ENCODE results near the gene TPSG1. TPM values are rescaled to one million over a fixed set of nuclear protein-coding genes. Genes with fewer than 3 reads are reported as not detected.
"Not testable (repeated sequence)": the region's sequence is repeated elsewhere in the genome, so short reads cannot be mapped to it uniquely, and the experiment has no call there.

The TPSG1 gene
- total and polyA plus RNA-seq, 7 donors, result 1.4 to 73.9 (median 40.7) TPM; not detected in 3

DNA sequence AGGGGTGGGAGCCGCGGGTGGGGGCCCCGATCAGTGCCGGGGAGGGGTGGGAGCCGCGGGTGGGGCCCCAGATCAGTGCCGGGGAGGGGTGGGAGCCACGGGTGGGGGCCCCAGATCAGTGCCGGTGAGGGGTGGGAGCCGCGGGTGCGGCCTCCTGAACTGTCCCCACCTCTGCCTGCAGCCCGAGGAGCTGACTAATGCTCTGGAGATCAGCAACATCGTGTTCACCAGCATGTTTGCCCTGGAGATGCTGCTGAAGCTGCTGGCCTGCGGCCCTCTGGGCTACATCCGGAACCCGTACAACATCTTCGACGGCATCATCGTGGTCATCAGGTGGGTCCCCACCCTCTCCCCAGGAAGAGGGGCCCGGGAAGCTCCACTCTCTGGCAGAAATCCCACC, 20.1 kb downstream of the TPSG1 start:
- no peak overlapping the region for H3K4me3 ChIP-seq
- intact Hi-C loops (cut with DNase I), result no loop called here
- no peaks in the 10 kb centered on the region for H3K27me3 ChIP-seq
- WGBS, 2 donors, result 53 to 78% methylated on average over 16 of the region's 21 CpGs
- no peak for TF ChIP-seq POLR2A (IDR thresholded peaks at IDR 0.05)
- TF ChIP-seq POLR2AphosphoS5 (IDR thresholded peaks at IDR 0.05), result no peak
- TF ChIP-seq, protein P1, sequence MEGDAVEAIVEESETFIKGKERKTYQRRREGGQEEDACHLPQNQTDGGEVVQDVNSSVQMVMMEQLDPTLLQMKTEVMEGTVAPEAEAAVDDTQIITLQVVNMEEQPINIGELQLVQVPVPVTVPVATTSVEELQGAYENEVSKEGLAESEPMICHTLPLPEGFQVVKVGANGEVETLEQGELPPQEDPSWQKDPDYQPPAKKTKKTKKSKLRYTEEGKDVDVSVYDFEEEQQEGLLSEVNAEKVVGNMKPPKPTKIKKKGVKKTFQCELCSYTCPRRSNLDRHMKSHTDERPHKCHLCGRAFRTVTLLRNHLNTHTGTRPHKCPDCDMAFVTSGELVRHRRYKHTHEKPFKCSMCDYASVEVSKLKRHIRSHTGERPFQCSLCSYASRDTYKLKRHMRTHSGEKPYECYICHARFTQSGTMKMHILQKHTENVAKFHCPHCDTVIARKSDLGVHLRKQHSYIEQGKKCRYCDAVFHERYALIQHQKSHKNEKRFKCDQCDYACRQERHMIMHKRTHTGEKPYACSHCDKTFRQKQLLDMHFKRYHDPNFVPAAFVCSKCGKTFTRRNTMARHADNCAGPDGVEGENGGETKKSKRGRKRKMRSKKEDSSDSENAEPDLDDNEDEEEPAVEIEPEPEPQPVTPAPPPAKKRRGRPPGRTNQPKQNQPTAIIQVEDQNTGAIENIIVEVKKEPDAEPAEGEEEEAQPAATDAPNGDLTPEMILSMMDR (IDR thresholded peaks at IDR 0.05), result no peak
- TF ChIP-seq EP300 (IDR thresholded peaks at IDR 0.05), result no peak
- DNase-seq, result no peak
- peaks cover 57 to 97% (median 93%) of the 10 kb centered on the region in 4 donors for H3K36me3 ChIP-seq
- no peaks in the 10 kb centered on the region for H3K9me3 ChIP-seq
- peak overlapping the region in 1 of 4 donors; percentile 52 for H3K27ac ChIP-seq
- no peaks in the 10 kb centered on the region for H3K4me1 ChIP-seq

DNA sequence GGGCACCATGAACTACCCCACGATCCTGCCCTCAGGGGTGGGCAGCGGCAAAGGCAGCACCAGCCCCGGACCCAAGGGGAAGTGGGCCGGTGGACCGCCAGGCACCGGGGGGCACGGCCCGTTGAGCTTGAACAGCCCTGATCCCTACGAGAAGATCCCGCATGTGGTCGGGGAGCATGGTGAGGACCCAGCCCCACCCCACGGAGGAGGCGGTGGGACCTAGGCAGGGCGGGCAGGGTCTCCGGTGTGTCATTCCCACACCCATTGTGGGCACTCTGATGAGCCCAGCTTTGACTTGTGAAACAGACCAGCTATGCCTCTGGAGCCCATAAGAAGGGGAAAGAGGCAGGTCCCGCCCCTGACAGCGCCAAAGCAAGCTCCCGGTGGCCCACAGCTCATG, 22.8 kb downstream of the TPSG1 start:
- DNase-seq, result no peak
- TF ChIP-seq POLR2AphosphoS5 (IDR thresholded peaks at IDR 0.05) (peak in 1 of 4 donors; percentile 6), EP300 (IDR thresholded peaks at IDR 0.05) (no peak)
- H3K4me1 ChIP-seq, result no peaks in the 10 kb centered on the region
- no peak overlapping the region for H3K27ac ChIP-seq
- intact Hi-C loops (cut with DNase I), result no loop called here
- peaks cover 41 to 81% (median 68%) of the 10 kb centered on the region in 4 donors for H3K36me3 ChIP-seq
- H3K27me3 ChIP-seq, result no peaks in the 10 kb centered on the region
- no peak overlapping the region for H3K4me3 ChIP-seq
- 90 to 92% methylated on average over 18 of the region's 18 CpGs for WGBS, 2 donors
- no peaks in the 10 kb centered on the region for H3K9me3 ChIP-seq

DNA sequence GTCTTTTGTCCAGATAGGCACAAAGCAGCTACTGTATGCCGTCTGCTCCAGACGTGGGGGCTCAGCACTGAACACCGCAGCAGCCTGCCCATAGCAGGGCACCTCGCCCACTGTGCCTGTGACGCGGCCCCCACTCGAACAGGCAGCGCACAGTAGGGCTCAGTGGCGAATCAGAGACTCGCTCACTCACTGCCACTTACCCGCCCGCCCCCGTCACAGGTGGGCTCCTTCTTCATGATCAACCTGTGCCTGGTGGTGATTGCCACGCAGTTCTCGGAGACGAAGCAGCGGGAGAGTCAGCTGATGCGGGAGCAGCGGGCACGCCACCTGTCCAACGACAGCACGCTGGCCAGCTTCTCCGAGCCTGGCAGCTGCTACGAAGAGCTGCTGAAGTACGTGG, 23.6 kb downstream of the TPSG1 start:
- intact Hi-C loops (cut with DNase I), result no loop called here
- WGBS, 2 donors, result 89 to 93% methylated on average over 25 of the region's 25 CpGs
- DNase-seq, result no peak
- Histone ChIP-seq H3K27me3 (no peaks in the 10 kb centered on the region), H3K36me3 (peaks cover 34 to 78% (median 60%) of the 10 kb centered on the region in 4 donors), H3K4me1 (no peaks in the 10 kb centered on the region), H3K4me3 (no peak overlapping the region), H3K27ac (no peak overlapping the region), H3K9me3 (no peaks in the 10 kb centered on the region)
- TF ChIP-seq POLR2AphosphoS5 (IDR thresholded peaks at IDR 0.05), result no peak
- no peak for TF ChIP-seq EP300 (IDR thresholded peaks at IDR 0.05)
- TF ChIP-seq, protein P1 (IDR thresholded peaks at IDR 0.05), result no peak
- TF ChIP-seq POLR2A (IDR thresholded peaks at IDR 0.05), result no peak

DNA sequence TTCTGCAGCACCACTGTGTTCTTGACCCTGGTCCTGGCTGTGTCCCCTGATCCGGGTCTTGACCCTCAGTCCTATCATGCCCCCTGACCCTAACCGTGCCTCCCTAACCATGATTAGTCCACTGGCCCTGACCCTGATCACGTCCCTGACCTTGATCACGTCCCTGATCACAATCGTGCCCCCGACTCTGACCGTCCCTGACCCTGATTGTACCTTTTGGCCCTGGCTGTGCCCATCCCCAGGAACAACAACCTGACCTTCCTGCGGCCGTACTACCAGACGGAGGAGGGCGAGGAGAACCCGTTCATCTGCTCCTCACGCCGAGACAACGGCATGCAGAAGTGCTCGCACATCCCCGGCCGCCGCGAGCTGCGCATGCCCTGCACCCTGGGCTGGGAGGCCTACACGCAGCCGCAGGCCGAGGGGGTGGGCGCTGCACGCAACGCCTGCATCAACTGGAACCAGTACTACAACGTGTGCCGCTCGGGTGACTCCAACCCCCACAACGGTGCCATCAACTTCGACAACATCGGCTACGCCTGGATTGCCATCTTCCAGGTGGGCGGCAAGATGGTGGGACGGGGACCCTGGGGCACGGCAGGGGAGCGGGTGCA, 24.9 kb downstream of the TPSG1 start:
- WGBS, 2 donors, result 94 to 95% methylated on average over 38 of the region's 38 CpGs
- Histone ChIP-seq H3K36me3 (peaks cover 25 to 73% (median 53%) of the 10 kb centered on the region in 4 donors), H3K27ac (peak overlapping the region in 3 of 4 donors; percentile 34 to 50 (median 40)), H3K9me3 (no peaks in the 10 kb centered on the region), H3K4me1 (peaks cover 0 to 3% (median 0%) of the 10 kb centered on the region in 4 donors), H3K4me3 (no peak overlapping the region), H3K27me3 (no peaks in the 10 kb centered on the region)
- no peak for DNase-seq
- intact Hi-C loops (cut with DNase I), result no loop called here
- no peak for TF ChIP-seq POLR2A (IDR thresholded peaks at IDR 0.05)
- TF ChIP-seq, protein P1 (IDR thresholded peaks at IDR 0.05), result no peak
- TF ChIP-seq POLR2AphosphoS5 (IDR thresholded peaks at IDR 0.05), result no peak
- TF ChIP-seq EP300 (IDR thresholded peaks at IDR 0.05), result no peak

DNA sequence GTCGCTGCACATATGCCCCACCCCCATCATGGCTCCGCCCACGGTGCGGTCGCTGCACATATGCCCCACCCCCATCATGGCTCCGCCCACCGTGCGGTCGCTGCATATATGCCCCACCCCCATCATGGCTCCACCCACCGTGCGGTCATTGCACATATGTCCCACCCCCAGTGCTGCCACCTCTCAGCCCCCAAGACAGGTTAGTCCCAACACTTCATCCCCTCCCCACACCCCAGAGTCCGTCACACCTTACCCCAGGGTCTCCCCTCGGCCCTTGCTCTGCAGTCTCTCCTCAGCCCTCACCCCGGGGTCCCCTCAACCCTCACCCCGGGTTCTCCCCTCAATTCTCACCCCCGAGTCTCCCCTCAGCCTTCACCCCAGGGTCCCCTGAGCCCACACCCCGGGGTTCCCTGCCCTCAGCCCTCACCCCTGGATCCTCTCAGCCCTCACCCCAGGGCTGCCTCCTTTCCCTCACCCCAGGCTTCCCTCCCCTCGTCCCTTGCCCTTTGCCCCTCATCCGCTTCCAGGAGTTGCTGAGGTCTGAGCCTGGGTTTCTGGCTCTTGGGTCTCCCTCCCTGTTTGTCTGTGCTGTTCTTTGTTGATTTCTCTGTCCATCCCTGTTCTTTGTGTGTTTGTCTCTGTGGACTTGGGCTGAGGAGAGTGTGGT, 25.6 kb downstream of the TPSG1 start:
- Histone ChIP-seq H3K27ac (peak overlapping the region in 3 of 4 donors; percentile 34 to 50 (median 40)), H3K4me3 (no peak overlapping the region), H3K36me3 (peaks cover 25 to 69% (median 51%) of the 10 kb centered on the region in 4 donors), H3K4me1 (peaks cover 0 to 10% (median 5%) of the 10 kb centered on the region in 4 donors), H3K9me3 (no peaks in the 10 kb centered on the region), H3K27me3 (no peaks in the 10 kb centered on the region)
- TF ChIP-seq, protein P1 (IDR thresholded peaks at IDR 0.05), result no peak
- TF ChIP-seq POLR2AphosphoS5 (IDR thresholded peaks at IDR 0.05) (no peak), POLR2A (IDR thresholded peaks at IDR 0.05) (no peak), EP300 (IDR thresholded peaks at IDR 0.05) (no peak)
- WGBS, 2 donors, result 79 to 86% methylated on average over 15 of the region's 19 CpGs
- DNase-seq, result no peak
- intact Hi-C loops (cut with DNase I), result no loop called here

DNA sequence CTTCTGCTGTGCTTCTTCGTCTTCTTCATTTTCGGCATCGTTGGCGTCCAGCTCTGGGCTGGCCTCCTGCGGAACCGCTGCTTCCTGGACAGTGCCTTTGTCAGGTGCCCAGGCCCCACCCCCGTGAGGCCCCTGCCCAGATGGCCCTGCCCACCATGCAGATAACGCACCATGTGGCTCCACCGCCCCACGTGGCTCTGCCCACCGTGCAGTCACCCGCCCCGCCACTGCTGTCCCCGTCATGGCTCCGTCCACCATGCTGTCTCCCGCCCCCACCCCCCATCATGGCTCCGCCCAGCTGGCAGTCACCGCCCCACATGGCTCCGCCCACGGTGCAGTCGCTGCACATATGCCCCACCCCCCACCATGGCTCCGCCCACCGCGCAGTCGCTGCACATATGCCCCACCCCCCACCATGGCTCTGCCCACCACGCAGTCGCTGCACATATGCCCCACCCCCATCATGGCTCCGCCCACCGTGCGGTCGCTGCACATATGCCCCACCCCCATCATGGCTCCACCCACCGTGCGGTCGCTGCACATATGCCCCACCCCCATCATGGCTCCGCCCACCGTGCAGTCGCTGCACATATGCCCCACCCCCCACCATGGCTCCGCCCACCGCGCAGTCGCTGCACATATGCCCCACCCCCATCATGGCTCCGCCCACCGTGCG, 26.3 kb downstream of the TPSG1 start:
- 89 to 91% methylated on average over 44 of the region's 44 CpGs for WGBS, 2 donors
- H3K9me3 ChIP-seq; DNase-seq; intact Hi-C loops (cut with DNase I); H3K4me3 ChIP-seq; H3K27me3 ChIP-seq: not testable (repeated sequence)
- Histone ChIP-seq H3K36me3 (peaks cover 20 to 63% (median 44%) of the 10 kb centered on the region in 4 donors), H3K4me1 (peaks cover 0 to 16% (median 11%) of the 10 kb centered on the region in 4 donors), H3K27ac (peak overlapping the region in 2 of 4 donors; percentile 57 to 90)
